Measurements from ENCODE around the gene PDLIM5.

PDLIM5 gene

DNA sequence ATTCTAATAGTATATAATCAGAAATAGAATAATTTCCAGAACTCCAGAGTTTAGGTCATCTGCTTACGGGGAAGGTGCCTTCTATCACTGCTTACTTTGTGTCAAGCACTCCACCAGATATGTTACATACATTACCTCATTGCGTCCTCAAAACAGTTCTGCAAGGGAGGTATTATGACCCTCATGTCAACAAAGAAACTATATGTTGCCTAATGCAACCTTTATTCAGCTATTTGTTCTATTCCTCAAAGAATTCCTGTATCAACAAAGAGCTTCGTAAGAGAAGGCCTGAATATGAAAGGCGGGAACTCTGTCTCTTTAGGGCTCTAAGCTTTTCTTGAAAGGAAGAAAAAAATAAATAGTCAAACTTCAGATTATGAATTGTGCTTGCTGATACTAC lies 114.7 kb downstream of the PDLIM5 start:
- FAIRE-seq = no peak

DNA sequence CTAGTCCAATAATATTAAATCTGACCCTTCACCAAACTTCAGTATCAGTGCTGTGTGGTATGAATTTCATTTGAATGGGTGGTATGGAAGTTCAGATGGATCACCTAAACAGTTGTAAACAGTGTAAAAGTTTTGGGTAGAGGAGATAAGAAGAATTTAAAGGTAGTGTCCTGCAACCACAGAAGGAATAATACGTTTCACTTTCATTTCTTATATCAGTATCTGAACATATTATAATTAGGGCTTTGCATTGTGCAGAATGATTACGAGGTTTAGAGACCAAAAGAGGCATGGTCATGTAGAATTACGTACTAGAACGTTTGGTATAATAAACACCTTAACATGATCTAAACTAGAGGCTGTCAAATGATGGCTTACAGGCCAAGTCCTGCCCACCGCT lies 116.1 kb downstream of the PDLIM5 start:
- no peak for FAIRE-seq

GRCh38 chr4:94570558-94570957 lies 118.8 kb downstream of the PDLIM5 start:
- no peak for FAIRE-seq

- FAIRE-seq = no peak
These were observed 119.6 kb downstream of the PDLIM5 start for GRCh38 chr4:94571298-94571697.

DNA sequence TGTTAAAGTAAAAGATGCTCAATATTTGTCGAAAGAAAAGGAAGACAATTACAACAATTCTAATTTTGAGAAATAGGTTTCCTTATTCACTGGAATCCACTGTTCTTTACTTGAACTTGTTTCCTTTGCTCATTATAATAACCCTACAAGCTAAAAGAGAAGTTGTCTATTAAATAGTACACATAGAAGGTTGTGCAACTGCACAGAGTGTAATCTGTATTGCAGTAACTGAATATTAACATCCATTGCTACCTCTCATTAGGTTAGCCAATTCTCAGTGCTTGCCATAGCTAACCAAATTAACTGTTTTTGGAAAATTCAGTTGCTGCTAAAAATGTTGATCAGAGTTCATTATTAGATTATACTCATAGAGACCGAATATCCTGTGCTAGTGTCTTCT lies 120.0 kb downstream of the PDLIM5 start:
- no peak for FAIRE-seq

DNA sequence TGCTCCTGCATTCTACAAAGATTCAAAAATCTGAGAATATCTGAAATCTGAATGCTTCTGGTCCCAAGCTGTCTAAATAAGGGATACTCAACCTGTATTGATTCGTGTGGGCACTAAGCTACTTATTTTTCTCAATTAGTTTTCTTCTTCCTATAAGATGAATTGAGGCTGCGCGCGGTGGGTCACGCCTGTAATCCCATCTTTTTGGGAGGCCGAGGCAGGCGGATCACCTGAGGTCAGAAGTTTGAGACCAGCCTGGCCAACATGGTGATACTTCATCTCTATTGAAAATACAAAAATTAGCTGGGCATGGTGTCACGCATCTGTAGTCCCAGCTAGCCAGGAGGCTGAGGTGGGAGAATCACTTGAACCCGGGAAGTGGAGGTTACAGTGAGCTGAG lies 122.3 kb downstream of the PDLIM5 start:
- no peak for FAIRE-seq

- FAIRE-seq = peak; percentile 27
These were observed 122.9 kb downstream of the PDLIM5 start for GRCh38 chr4:94574616-94575015.

DNA sequence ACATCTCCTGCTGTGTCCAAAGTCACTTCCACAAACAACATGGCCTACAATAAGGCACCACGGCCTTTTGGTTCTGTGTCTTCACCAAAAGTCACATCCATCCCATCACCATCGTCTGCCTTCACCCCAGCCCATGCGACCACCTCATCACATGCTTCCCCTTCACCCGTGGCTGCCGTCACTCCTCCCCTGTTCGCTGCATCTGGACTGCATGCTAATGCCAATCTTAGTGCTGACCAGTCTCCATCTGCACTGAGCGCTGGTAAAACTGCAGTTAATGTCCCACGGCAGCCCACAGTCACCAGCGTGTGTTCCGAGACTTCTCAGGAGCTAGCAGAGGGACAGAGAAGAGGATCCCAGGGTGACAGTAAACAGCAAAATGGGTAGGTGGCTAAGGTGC lies 123.9 kb downstream of the PDLIM5 start:
- FAIRE-seq = no peak

DNA sequence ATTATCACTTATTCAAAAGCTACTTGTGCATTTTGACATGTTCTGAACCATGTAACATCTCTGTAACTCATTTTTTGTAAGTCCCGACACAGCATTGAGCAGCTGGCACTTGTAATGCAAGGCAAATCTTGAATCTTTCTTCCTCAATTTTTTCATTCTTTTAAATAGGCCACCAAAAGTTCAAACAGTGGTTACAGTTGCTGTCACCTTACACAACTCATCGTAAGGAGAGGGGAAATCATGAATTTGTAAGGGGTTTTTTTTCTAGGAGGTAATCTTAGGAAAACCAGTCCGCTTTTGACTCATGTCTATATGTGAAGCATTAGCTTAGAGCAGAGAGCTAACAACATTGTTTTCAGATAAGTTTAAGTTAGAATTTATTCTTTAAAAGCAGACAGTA lies 124.5 kb downstream of the PDLIM5 start:
- FAIRE-seq = no peak

DNA sequence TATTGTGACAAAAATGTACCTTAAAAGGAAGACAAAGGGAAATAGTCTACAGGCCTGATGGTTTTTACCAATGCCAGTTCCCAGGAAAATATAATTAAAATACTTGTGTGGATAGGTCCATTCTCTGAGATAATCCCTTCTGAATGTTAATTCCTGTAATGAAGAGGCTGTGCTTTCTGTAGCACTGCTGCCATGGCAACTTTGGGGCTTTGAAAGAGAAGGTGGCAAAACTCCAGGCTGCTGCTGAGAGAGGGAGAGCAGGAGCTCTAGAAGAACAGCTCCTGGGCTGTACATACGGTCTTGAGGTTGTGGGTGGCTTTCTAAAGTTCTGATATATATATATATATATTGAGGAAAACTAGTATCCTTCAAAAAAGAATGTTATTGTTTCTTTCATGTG lies 125.4 kb downstream of the PDLIM5 start:
- no peak for FAIRE-seq

GRCh38 chr4:94578195-94578594 lies 126.5 kb downstream of the PDLIM5 start:
- FAIRE-seq = no peak

GRCh38 chr4:94581766-94582165 lies 130.0 kb downstream of the PDLIM5 start:
- no peak for FAIRE-seq

DNA sequence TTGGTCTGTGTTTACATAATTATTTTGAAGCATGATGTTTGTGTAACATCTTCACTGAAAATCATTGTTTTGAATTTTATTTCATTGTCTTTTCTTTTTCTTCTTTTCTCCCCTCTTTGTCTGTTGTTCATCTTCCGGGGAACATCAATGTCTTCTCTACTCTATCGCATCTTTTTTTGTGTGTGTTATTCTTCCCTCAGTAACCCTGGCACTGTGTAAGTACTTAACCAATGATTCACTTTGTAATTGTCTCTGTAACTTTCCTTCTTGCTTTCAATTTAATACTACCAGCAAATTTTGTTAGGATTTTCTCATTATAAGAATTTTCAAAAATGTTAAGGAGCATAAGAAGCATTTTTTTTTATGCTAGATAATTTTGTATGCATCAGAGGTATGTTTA lies 130.8 kb downstream of the PDLIM5 start:
- FAIRE-seq = no peak

- no peak for FAIRE-seq
These were observed 132.3 kb downstream of the PDLIM5 start for GRCh38 chr4:94583914-94584641.

DNA sequence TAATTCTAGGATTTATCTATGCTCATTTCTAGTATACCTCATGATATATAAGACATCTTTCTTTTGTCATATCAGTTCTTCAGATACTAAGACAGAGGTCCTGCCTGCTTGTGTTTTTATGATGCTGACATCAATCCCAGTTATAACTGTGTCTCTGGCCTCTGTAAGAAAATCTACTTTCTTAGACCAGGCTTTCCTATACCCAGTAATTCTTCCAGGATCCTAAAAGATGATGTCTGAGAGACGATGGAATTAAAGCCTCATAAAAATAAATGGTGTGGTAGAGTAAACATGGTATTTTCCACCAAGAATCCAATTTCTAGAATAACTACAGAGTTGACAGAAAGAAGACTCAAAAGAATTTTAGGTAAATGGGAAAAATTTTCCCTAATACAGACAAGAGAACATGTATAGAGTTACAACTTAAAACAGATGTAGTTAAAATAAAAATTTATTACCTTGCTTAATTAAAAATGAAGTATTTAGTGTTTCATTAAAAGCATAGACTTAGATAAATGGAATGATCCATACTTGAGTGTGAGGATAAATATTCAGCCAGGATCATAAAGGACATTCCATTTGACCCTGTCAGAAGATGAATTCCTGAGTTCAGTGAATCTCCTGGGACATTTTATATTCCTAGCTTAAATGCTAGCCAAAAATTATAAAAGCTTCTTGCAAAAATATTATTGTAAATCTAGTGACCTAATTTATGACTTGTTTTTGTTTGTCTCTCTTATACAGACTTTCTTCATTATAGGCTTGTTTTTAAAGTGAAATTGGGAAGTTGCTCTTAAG lies 137.4 kb downstream of the PDLIM5 start:
- no peak for FAIRE-seq

DNA sequence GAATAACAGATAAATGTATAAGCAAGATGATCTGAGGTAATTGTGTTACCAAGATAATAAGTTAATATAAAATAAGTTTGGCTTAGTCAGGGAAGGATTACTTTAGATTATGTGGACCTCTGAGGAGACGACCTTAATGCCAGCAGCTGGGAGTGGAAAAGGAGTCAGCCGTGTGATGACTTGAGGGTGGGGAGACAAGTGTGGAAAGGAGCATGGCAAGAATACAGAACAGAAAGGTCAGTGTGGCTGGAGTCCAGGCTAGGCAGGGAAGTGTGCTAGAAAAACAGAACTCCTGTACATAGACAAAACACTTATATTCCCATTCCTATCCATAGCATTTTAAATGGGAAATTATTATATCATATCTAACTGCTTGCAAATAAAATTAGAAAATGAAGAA lies 138.8 kb downstream of the PDLIM5 start:
- no peak for FAIRE-seq

DNA sequence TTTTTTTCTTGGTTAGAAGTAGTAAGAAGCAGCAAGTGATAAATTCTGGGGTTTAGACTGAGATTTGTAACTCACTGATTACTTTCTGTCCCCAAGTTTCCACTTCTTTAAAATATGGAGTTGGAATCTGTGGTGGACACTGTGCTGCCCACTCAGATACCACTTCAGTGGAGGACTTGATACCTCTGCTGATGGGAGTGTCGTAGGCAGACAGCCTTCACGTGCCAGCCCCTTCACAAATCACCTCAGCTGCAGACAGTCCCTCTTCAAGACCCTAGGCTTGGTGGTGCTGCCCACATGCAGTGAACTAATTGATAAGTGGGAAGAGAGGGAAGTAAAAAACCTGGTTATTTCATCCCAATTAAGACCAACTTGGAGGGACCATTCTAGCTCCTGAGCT lies 139.5 kb downstream of the PDLIM5 start:
- FAIRE-seq = no peak

GRCh38 chr4:94595013-94595412 lies 143.3 kb downstream of the PDLIM5 start:
- no peak for FAIRE-seq

GRCh38 chr4:94595880-94596483 lies 144.2 kb downstream of the PDLIM5 start:
- peak; percentile 96 for FAIRE-seq

DNA sequence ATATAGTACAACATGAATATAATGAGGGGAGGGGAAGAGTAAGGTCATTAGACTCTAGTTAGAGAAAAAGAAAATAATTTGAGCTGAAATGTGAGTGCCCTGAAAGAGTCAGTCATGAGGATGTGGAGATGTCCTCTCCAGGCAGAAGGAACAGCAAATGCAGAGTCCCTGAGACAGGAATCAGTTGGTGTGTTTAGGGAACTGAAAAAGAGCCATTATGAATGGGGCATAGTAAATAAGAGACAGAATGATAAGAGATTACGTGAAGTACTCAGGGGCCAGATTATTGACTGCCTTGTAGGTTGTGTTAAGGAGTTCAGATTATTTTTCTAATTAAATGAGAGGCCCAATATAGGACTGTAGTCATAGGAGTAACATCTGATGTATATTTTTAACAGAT lies 147.0 kb downstream of the PDLIM5 start:
- FAIRE-seq = no peak

GRCh38 chr4:94603170-94603747 lies 151.5 kb downstream of the PDLIM5 start:
- no peak for FAIRE-seq

- FAIRE-seq = no peak
These were observed 153.6 kb downstream of the PDLIM5 start for GRCh38 chr4:94605241-94605805.

GRCh38 chr4:94610145-94610544 lies 158.4 kb downstream of the PDLIM5 start:
- FAIRE-seq = no peak
